ENCODE measurements around the gene SLC7A6. TPM values are rescaled to one million over a fixed set of nuclear protein-coding genes. Genes with fewer than 3 reads are reported as not detected.

The SLC7A6 gene
- polyA plus RNA-seq, 2 of the 4 experiments (the other 2 are of a cell fraction): 31.1 to 32.9 TPM

GRCh38 chr16:68276223-68276622 is 11.9 kb downstream of the SLC7A6 start (continued):
- TF ChIP-seq FOSL2 (IDR thresholded peaks at IDR 0.05) (no peak), FOSL2 (CRISPR knock-in tag; IDR thresholded peaks at IDR 0.05) (no peak), NPAS2 (CRISPR knock-in tag; IDR thresholded peaks at IDR 0.05; ENCODE audit: borderline replicate concordance) (no peak), CEBPB (IDR thresholded peaks at IDR 0.05) (no peak), CHD4 (IDR thresholded peaks at IDR 0.05; ENCODE audit: borderline replicate concordance) (no peak), USF2 (IDR thresholded peaks at IDR 0.05) (no peak), MAX (IDR thresholded peaks at IDR 0.05) (no peak), KDM1A (IDR thresholded peaks at IDR 0.05; ENCODE audit: low read depth) (no peak), ZNF302 (CRISPR knock-in tag; IDR thresholded peaks at IDR 0.05) (no peak), ESRRA (IDR thresholded peaks at IDR 0.05; ENCODE audit: borderline replicate concordance, low read length) (no peak)

- Histone ChIP-seq H3K4me2 (no peak overlapping the region), H3K4me3 (no peak overlapping the region), H3K27ac (no peak overlapping the region), H3K4me1 (no peaks in the 10 kb centered on the region), H3K9me3 (no peaks in the 10 kb centered on the region)
- no peak for DNase-seq (ENCODE audit: low read depth in 1 of 2, low spot score in 1 of 2)
- no peak for FAIRE-seq
- WGBS (ENCODE audit: missing lambda C conversion rate): 90% methylated on average over 13 of the region's 13 CpGs
- TF ChIP-seq MAFK (IDR thresholded peaks at IDR 0.05; ENCODE audit: partially characterized antibody) (no peak), FOSL2 (IDR thresholded peaks at IDR 0.05) (no peak), FOSL2 (CRISPR knock-in tag; IDR thresholded peaks at IDR 0.05) (no peak), CTCF (IDR thresholded peaks at IDR 0.05) (no peak), ZC3H11A (IDR thresholded peaks at IDR 0.05) (no peak), NPAS2 (CRISPR knock-in tag; IDR thresholded peaks at IDR 0.05; ENCODE audit: borderline replicate concordance) (no peak), MAZ (IDR thresholded peaks at IDR 0.05; ENCODE audit: borderline replicate concordance, low read depth, low read length) (no peak), HOXB5 (CRISPR knock-in tag; IDR thresholded peaks at IDR 0.05) (no peak), HMGXB4 (CRISPR knock-in tag; IDR thresholded peaks at IDR 0.05; ENCODE audit: borderline replicate concordance) (no peak)
- POLR2A ChIA-PET: interaction anchor here (1.7 kb wide), 1 partner anchor 15 kb away, joined by 6 read pairs; the partner anchor contains the start of gene SLC7A6
- ATAC-seq: no peak
- CTCF ChIA-PET: interaction anchor here (0.5 to 3.8 kb wide), 7 partner anchors 9 to 49 kb away, joined by 3 to 20 read pairs (median 5); partner anchors contain the start of genes PRMT7, SLC7A6 and SLC7A6OS
These were observed 15.6 kb downstream of the SLC7A6 start for GRCh38 chr16:68279726-68280558.

- FAIRE-seq (no peak), ATAC-seq (no peak), DNase-seq (ENCODE audit: low read depth in 1 of 2, low spot score in 1 of 2) (no peak)
- no peak overlapping the region for H3K4me3 ChIP-seq
- 91% methylated on average over 4 of the region's 4 CpGs for WGBS (ENCODE audit: missing lambda C conversion rate)
- no peaks in the 10 kb centered on the region for H3K4me1 ChIP-seq
- H3K9me3 ChIP-seq: no peaks in the 10 kb centered on the region
- no peak overlapping the region for H3K27ac ChIP-seq
- TF ChIP-seq POLR2AphosphoS2 (conservative IDR thresholded peaks at IDR 0.05; ENCODE audit: low read length): 0 out of 2 replicates have a peak, but pooled peaks have one; percentile 62
- TF ChIP-seq EP300 (IDR thresholded peaks at IDR 0.05): no peak
- POLR2A ChIA-PET: no interaction called here
- CTCF ChIA-PET: interaction anchor here (2.4 to 3.8 kb wide), 2 partner anchors 17 to 20 kb away, joined by 9 to 20 read pairs; partner anchors contain the start of gene SLC7A6
- no peak overlapping the region for H3K4me2 ChIP-seq
These were observed 17.2 kb downstream of the SLC7A6 start for GRCh38 chr16:68281368-68282063.
